Right lobe of liver (tissue), 4 donors: ENCODE results near the gene DTX3.

ENCODE experiments used
- CTCF ChIP-seq, 4 donors: fragments of 200-600 bp in 3 of 4; fragments of 450-650 bp in 1 of 4; IDR thresholded peaks; one replicate each; pipeline versions ENCODE4 v1.5.1 to v1.8.0; 2016 to 2022; ENCODE audit warnings: antibody characterized with exemption in 4 of 4, mild to moderate bottlenecking in 2 of 4
- POLR2A ChIP-seq: fragments of 450-650 bp; IDR thresholded peaks from one replicate; pipeline ENCODE4 v1.6.1; 2017; ENCODE audit warnings: antibody characterized with exemption, mild to moderate bottlenecking
- donor health status: DM: no; HTN: no; CAD: no.
- donor health status: DM: no; HTN: no; CAD: no.
- donor health status: DM: no; HTN: yes; CAD: no.

DNA sequence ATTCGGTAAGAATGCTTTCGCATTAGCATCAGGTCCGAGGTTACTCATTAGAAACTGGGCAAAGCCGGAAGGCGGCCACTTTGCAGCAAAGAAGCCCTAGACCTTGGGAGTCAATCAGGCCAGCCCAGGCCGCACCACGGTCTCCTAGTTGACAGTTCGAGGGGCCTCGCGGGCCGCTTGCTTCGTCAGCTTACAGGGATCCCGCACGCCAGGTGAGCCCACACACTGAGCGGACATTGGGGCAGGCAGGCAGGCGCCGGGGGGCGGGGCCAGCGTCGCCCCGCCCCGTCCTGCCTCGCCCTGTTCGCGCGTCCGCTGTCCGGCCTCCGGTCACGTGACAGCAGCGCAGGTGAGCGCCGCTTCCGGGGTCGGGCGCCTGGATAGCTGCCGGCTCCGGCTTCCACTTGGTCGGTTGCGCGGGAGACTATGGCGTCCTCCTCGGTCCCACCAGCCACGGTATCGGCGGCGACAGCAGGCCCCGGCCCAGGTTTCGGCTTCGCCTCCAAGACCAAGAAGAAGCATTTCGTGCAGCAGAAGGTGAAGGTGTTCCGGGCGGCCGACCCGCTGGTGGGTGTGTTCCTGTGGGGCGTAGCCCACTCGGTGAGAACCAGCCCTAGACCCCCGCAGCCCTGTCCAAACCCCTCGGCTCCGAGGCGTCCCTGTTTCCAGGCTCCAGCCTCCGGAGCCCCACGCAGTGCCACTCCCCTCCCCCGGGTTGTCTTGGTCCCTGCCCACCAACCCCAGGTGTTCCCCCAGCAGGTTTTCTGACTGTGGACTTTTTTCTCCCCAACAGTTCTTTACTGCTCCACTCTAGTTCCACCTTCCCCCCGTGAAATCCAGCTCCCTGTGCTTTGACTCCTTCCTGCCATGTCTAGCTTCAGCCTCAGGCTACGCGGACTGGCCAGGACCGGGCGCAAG lies 13.5 kb upstream of the DTX3 start, which contains the start of gene PIP4K2C:
- TF ChIP-seq CTCF (IDR thresholded peaks at IDR 0.05): no peak
- TF ChIP-seq POLR2A: peak; percentile 66
